Activated naive CD8-positive, alpha-beta T cell treated with anti-CD3 and anti-CD28 coated beads, Interleukin-2, amount 10 ng/mL, durations not matched to agents 7 days and 5 days (primary cell): ENCODE measurements around the gene USP6NL. TPM values are rescaled to one million over a fixed set of nuclear protein-coding genes. Genes with fewer than 3 reads are reported as not detected.
"Not testable (repeated sequence)": the region's sequence is repeated elsewhere in the genome, so short reads cannot be mapped to it uniquely, and the experiment has no call there.

ENCODE experiments used
- ATAC-seq: fragments of 150-1000 bp; cut with Tn5 transposase; one replicate; pipeline ENCODE4 v1.10.0; 2021; ENCODE audit warnings: low read depth, moderate library complexity
- POLR2A ChIA-PET: fragments of 350-600 bp; sonication (Branson Sonifier 250); formaldehyde crosslinking; loops from one replicate; lab custom pipeline; 2021; ENCODE audit warnings: antibody characterized with exemption; lab: Charles Lee
- DNase-seq: peaks from one replicate; pipeline ENCODE4 v3.0.0; 2021
- H3K27ac Mint-ChIP-seq: one replicate; pipeline ENCODE4 v1.8.0; 2022; ENCODE audit warnings: mild to moderate bottlenecking, mixed read lengths
- H3K27me3 Mint-ChIP-seq: one replicate; pipeline ENCODE4 v1.8.0; 2022; ENCODE audit warnings: mild to moderate bottlenecking, moderate library complexity, mixed read lengths
- H3K36me3 Mint-ChIP-seq: one replicate; pipeline ENCODE4 v1.8.0; 2021; ENCODE audit warnings: mild to moderate bottlenecking, mixed read lengths
- H3K4me1 Mint-ChIP-seq: one replicate; pipeline ENCODE4 v1.8.0; 2021; ENCODE audit warnings: mixed read lengths
- H3K4me3 Mint-ChIP-seq: one replicate; pipeline ENCODE4 v1.8.0; 2022; ENCODE audit warnings: mild to moderate bottlenecking, moderate library complexity, mixed read lengths
- H3K9me3 Mint-ChIP-seq: one replicate; pipeline ENCODE4 v1.8.0; 2021; ENCODE audit warnings: mixed read lengths
- total RNA-seq, 2 experiments: library from RNA; stranded (reverse); gene quantifications; one replicate each; pipeline ENCODE4 v1.2.3, GENCODE V29; 2021

USP6NL gene
- total RNA-seq, 2 experiments from 2014 or later = 4.4 to 5.6 TPM

- H3K27ac Mint-ChIP-seq = no peak overlapping the region
- H3K36me3 Mint-ChIP-seq = peaks cover 3% of the 10 kb centered on the region
- no peak for DNase-seq
- POLR2A ChIA-PET = no interaction called here
- no peak for ATAC-seq
- H3K4me3 Mint-ChIP-seq = no peak overlapping the region
- H3K9me3 Mint-ChIP-seq = peaks cover 8% of the 10 kb centered on the region
- peaks cover 16% of the 10 kb centered on the region for H3K4me1 Mint-ChIP-seq
- peaks cover 19% of the 10 kb centered on the region for H3K27me3 Mint-ChIP-seq
Observed at GRCh38 chr10:11636697-11637303, 25.4 kb upstream of the USP6NL start.

- peak overlapping the region; percentile 70 for H3K4me3 Mint-ChIP-seq
- peaks cover 8% of the 10 kb centered on the region for H3K27me3 Mint-ChIP-seq
- peaks cover 20% of the 10 kb centered on the region for H3K4me1 Mint-ChIP-seq
- peak overlapping the region; percentile 84 for H3K27ac Mint-ChIP-seq
- POLR2A ChIA-PET = interaction anchor here (0.6 to 1.2 kb wide), 4 partner anchors 16 to 312 kb away, joined by 3 to 4 read pairs (median 4); partner anchors contain the start of gene USP6NL
- peak; percentile 99 for ATAC-seq
- no peak for DNase-seq
- H3K36me3 Mint-ChIP-seq = peaks cover 5% of the 10 kb centered on the region
- H3K9me3 Mint-ChIP-seq = peaks cover 3% of the 10 kb centered on the region
Observed at GRCh38 chr10:11631890-11632587, 20.6 kb upstream of the USP6NL start.

- H3K36me3 Mint-ChIP-seq = peaks cover 2% of the 10 kb centered on the region
- peaks cover 15% of the 10 kb centered on the region for H3K4me1 Mint-ChIP-seq
- POLR2A ChIA-PET = interaction anchor here (0.8 to 1.2 kb wide), 2 partner anchors 15 to 19 kb away, joined by 4 read pairs; partner anchors contain the start of gene USP6NL
- H3K4me3 Mint-ChIP-seq = no peak overlapping the region
- DNase-seq (no peak), ATAC-seq (no peak)
- H3K27me3 Mint-ChIP-seq = peaks cover 4% of the 10 kb centered on the region
- peaks cover 1% of the 10 kb centered on the region for H3K9me3 Mint-ChIP-seq
- no peak overlapping the region for H3K27ac Mint-ChIP-seq
Observed at GRCh38 chr10:11631291-11631690, 19.8 kb upstream of the USP6NL start.

GRCh38 chr10:11629731-11630130 lies 18.3 kb upstream of the USP6NL start:
- DNase-seq = no peak
- no peak for ATAC-seq
- Mint-ChIP-seq H3K4me1 (peaks cover 21% of the 10 kb centered on the region), H3K9me3 (no peaks in the 10 kb centered on the region), H3K4me3 (no peak overlapping the region), H3K27me3 (peaks cover 3% of the 10 kb centered on the region), H3K36me3 (peaks cover 2% of the 10 kb centered on the region), H3K27ac (no peak overlapping the region)
- POLR2A ChIA-PET = no interaction called here

- H3K4me3 Mint-ChIP-seq, POLR2A ChIA-PET: not testable (repeated sequence)
Observed at GRCh38 chr10:11627941-11628340, 16.5 kb upstream of the USP6NL start.

GRCh38 chr10:11626071-11626470 lies 14.6 kb upstream of the USP6NL start:
- POLR2A ChIA-PET = no interaction called here
- no peak overlapping the region for H3K4me3 Mint-ChIP-seq
- H3K27me3 Mint-ChIP-seq = peaks cover 5% of the 10 kb centered on the region
- DNase-seq (no peak), ATAC-seq (no peak)
- H3K27ac Mint-ChIP-seq = no peak overlapping the region
- peaks cover 2% of the 10 kb centered on the region for H3K36me3 Mint-ChIP-seq
- H3K9me3 Mint-ChIP-seq = no peaks in the 10 kb centered on the region
- peaks cover 6% of the 10 kb centered on the region for H3K4me1 Mint-ChIP-seq

More at GRCh38 chr10:11627941-11628340, 16.5 kb upstream of the USP6NL start:
- H3K27me3 Mint-ChIP-seq, H3K36me3 Mint-ChIP-seq, ATAC-seq, H3K27ac Mint-ChIP-seq, H3K9me3 Mint-ChIP-seq, DNase-seq: not testable (repeated sequence)
- H3K4me1 Mint-ChIP-seq = peaks cover 17% of the 10 kb centered on the region

GRCh38 chr10:11625019-11625735 lies 13.7 kb upstream of the USP6NL start:
- Mint-ChIP-seq H3K9me3 (no peaks in the 10 kb centered on the region), H3K4me3 (no peak overlapping the region), H3K27me3 (peaks cover 12% of the 10 kb centered on the region), H3K4me1 (peaks cover 6% of the 10 kb centered on the region), H3K27ac (no peak overlapping the region), H3K36me3 (peaks cover 2% of the 10 kb centered on the region)
- no peak for ATAC-seq
- POLR2A ChIA-PET = no interaction called here
- no peak for DNase-seq

GRCh38 chr10:11617233-11617632 lies 5.8 kb upstream of the USP6NL start:
- Mint-ChIP-seq H3K36me3 (peaks cover 9% of the 10 kb centered on the region), H3K4me3 (no peak overlapping the region), H3K27me3 (peaks cover 9% of the 10 kb centered on the region), H3K9me3 (peaks cover 10% of the 10 kb centered on the region), H3K27ac (no peak overlapping the region), H3K4me1 (peaks cover 27% of the 10 kb centered on the region)
- ATAC-seq (no peak), DNase-seq (no peak)
- POLR2A ChIA-PET = interaction anchor here (0.9 kb wide), 1 partner anchor 8 kb away, joined by 3 read pairs; no protein-coding TSS in a partner anchor

- no peak for ATAC-seq
- Mint-ChIP-seq H3K4me3 (no peak overlapping the region), H3K27ac (no peak overlapping the region), H3K4me1 (peaks cover 30% of the 10 kb centered on the region), H3K27me3 (peaks cover 6% of the 10 kb centered on the region), H3K9me3 (peaks cover 10% of the 10 kb centered on the region), H3K36me3 (peaks cover 9% of the 10 kb centered on the region)
- no peak for DNase-seq
- POLR2A ChIA-PET = interaction anchor here (1.1 kb wide), 1 partner anchor 16 kb away, joined by 4 read pairs; no protein-coding TSS in a partner anchor
Observed at GRCh38 chr10:11616021-11616420, 4.6 kb upstream of the USP6NL start.

GRCh38 chr10:11615396-11615795 lies 3.9 kb upstream of the USP6NL start:
- Mint-ChIP-seq H3K27me3 (peaks cover 1% of the 10 kb centered on the region), H3K27ac (no peak overlapping the region), H3K36me3 (peaks cover 9% of the 10 kb centered on the region), H3K4me3 (no peak overlapping the region), H3K9me3 (peaks cover 10% of the 10 kb centered on the region), H3K4me1 (peaks cover 35% of the 10 kb centered on the region)
- DNase-seq = no peak
- POLR2A ChIA-PET = interaction anchor here (1.0 to 1.1 kb wide), 2 partner anchors 16 to 67 kb away, joined by 3 to 4 read pairs; no protein-coding TSS in a partner anchor
- no peak for ATAC-seq

GRCh38 chr10:11612021-11613001 lies 861 bp upstream of the USP6NL start:
- POLR2A ChIA-PET = interaction anchor here (0.7 to 1.9 kb wide), 5 partner anchors 13 to 431 kb away, joined by 3 to 9 read pairs (median 3); no protein-coding TSS in a partner anchor
- no peak for DNase-seq
- Mint-ChIP-seq H3K4me1 (peaks cover 51% of the 10 kb centered on the region), H3K9me3 (peaks cover 10% of the 10 kb centered on the region), H3K36me3 (peaks cover 8% of the 10 kb centered on the region), H3K27me3 (no peaks in the 10 kb centered on the region), H3K4me3 (peak overlapping the region; percentile 84), H3K27ac (peak overlapping the region; percentile 85)
- peak; percentile 23 for ATAC-seq

- ATAC-seq = peak; percentile 42
- POLR2A ChIA-PET = interaction anchor here (0.9 to 1.9 kb wide), 2 partner anchors 18 to 75 kb away, joined by 3 to 9 read pairs; no protein-coding TSS in a partner anchor
- Mint-ChIP-seq H3K27ac (peak overlapping the region; percentile 56), H3K4me3 (peak overlapping the region; percentile 89), H3K9me3 (peaks cover 5% of the 10 kb centered on the region), H3K27me3 (no peaks in the 10 kb centered on the region), H3K36me3 (peaks cover 2% of the 10 kb centered on the region), H3K4me1 (peaks cover 56% of the 10 kb centered on the region)
- DNase-seq = no peak
Observed at GRCh38 chr10:11610826-11611247, 613 bp downstream of the USP6NL start.
